ENCODE measurements around the gene TOMT. TPM values are rescaled to one million over a fixed set of nuclear protein-coding genes. Genes with fewer than 3 reads are reported as not detected.

The TOMT gene
- total RNA-seq, 1 experiment from 2014 or later = not detected

- Mint-ChIP-seq H3K36me3 (no peaks in the 10 kb centered on the region), H3K4me3 (no peak overlapping the region), H3K27ac (no peak overlapping the region), H3K27me3 (ENCODE audit: low read depth) (peaks cover 36% of the 10 kb centered on the region), H3K4me1 (no peaks in the 10 kb centered on the region), H3K9me3 (no peaks in the 10 kb centered on the region)
- TF ChIP-seq SMAD4 (CRISPR knock-in tag; IDR thresholded peaks at IDR 0.05) (no peak), ZNF317 (CRISPR knock-in tag; IDR thresholded peaks at IDR 0.05; ENCODE audit: borderline replicate concordance, low read depth) (0 out of 2 replicates have a peak, but pooled peaks have one; percentile 43), OVOL2 (CRISPR knock-in tag; IDR thresholded peaks at IDR 0.05; ENCODE audit: borderline replicate concordance) (no peak)
- ChIA-PET POLR2A (no interaction called here), CTCF (interaction anchor here (1.2 kb wide), 1 partner anchor 111 kb away, joined by 3 read pairs; no protein-coding TSS in a partner anchor)
- ATAC-seq (no peak), DNase-seq (ENCODE audit: low spot score) (no peak)
Measured at GRCh38 chr11:72136684-72137262, 31.0 kb downstream of the TOMT start.

GRCh38 chr11:72138821-72139390 is 33.2 kb downstream of the TOMT start:
- POLR2A ChIA-PET = no interaction called here
- no peak overlapping the region for H3K27ac Mint-ChIP-seq
- no peaks in the 10 kb centered on the region for H3K36me3 Mint-ChIP-seq
- CTCF ChIA-PET = no interaction called here
- H3K9me3 Mint-ChIP-seq = no peaks in the 10 kb centered on the region
- no peaks in the 10 kb centered on the region for H3K4me1 Mint-ChIP-seq
- TF ChIP-seq CDX4 (CRISPR knock-in tag; IDR thresholded peaks at IDR 0.05; ENCODE audit: borderline replicate concordance) (no peak), ETV6 (CRISPR knock-in tag; IDR thresholded peaks at IDR 0.05) (no peak), MYBL2 (CRISPR knock-in tag; IDR thresholded peaks at IDR 0.05) (no peak), ESRRA (CRISPR knock-in tag; IDR thresholded peaks at IDR 0.05; ENCODE audit: borderline replicate concordance) (no peak), PRRX2 (CRISPR knock-in tag; IDR thresholded peaks at IDR 0.05) (no peak), TEAD4 (CRISPR knock-in tag; IDR thresholded peaks at IDR 0.05) (no peak), SMAD4 (CRISPR knock-in tag; IDR thresholded peaks at IDR 0.05) (no peak), NR1H2 (CRISPR knock-in tag; IDR thresholded peaks at IDR 0.05) (no peak), ZNF396 (CRISPR knock-in tag; IDR thresholded peaks at IDR 0.05; ENCODE audit: borderline replicate concordance) (no peak), GABPB1 (CRISPR knock-in tag; IDR thresholded peaks at IDR 0.05) (no peak), SP1 (CRISPR knock-in tag; conservative IDR thresholded peaks at IDR 0.05) (no peak), GRHL2 (CRISPR knock-in tag; IDR thresholded peaks at IDR 0.05; ENCODE audit: insufficient replicate concordance, severe bottlenecking) (no peak), SMAD3 (CRISPR knock-in tag; IDR thresholded peaks at IDR 0.05; ENCODE audit: borderline replicate concordance) (no peak), FOXK1 (CRISPR knock-in tag; IDR thresholded peaks at IDR 0.05) (no peak), ZNF512 (CRISPR knock-in tag; IDR thresholded peaks at IDR 0.05; ENCODE audit: borderline replicate concordance) (no peak), ZNF317 (CRISPR knock-in tag; IDR thresholded peaks at IDR 0.05; ENCODE audit: borderline replicate concordance, low read depth) (no peak)
- H3K27me3 Mint-ChIP-seq (ENCODE audit: low read depth) = peaks cover 26% of the 10 kb centered on the region
- no peak overlapping the region for H3K4me3 Mint-ChIP-seq
- ATAC-seq (no peak), DNase-seq (ENCODE audit: low spot score) (no peak)

- ChIA-PET POLR2A (no interaction called here), CTCF (no interaction called here)
- H3K27ac Mint-ChIP-seq = no peak overlapping the region
- ATAC-seq (no peak), DNase-seq (ENCODE audit: low spot score) (no peak)
- H3K9me3 Mint-ChIP-seq = no peaks in the 10 kb centered on the region
- no peaks in the 10 kb centered on the region for H3K4me1 Mint-ChIP-seq
- no peak overlapping the region for H3K4me3 Mint-ChIP-seq
- peaks cover 27% of the 10 kb centered on the region for H3K27me3 Mint-ChIP-seq (ENCODE audit: low read depth)
- no peaks in the 10 kb centered on the region for H3K36me3 Mint-ChIP-seq
- TF ChIP-seq ETV6 (CRISPR knock-in tag; IDR thresholded peaks at IDR 0.05) (no peak), ZBTB43 (CRISPR knock-in tag; IDR thresholded peaks at IDR 0.05) (no peak), PRRX2 (CRISPR knock-in tag; IDR thresholded peaks at IDR 0.05) (no peak), CTCF (IDR thresholded peaks at IDR 0.05) (no peak), JUN (CRISPR knock-in tag; IDR thresholded peaks at IDR 0.05) (no peak), CREM (CRISPR knock-in tag; IDR thresholded peaks at IDR 0.05) (no peak), MXD4 (CRISPR knock-in tag; IDR thresholded peaks at IDR 0.05; ENCODE audit: borderline replicate concordance) (no peak), E2F1 (CRISPR knock-in tag; IDR thresholded peaks at IDR 0.05) (no peak), NFATC4 (CRISPR knock-in tag; IDR thresholded peaks at IDR 0.05) (no peak), CBFB (CRISPR knock-in tag; IDR thresholded peaks at IDR 0.05; ENCODE audit: low read depth) (no peak), MAX (CRISPR knock-in tag; IDR thresholded peaks at IDR 0.05) (no peak), TEAD1 (CRISPR knock-in tag; IDR thresholded peaks at IDR 0.05) (no peak), ZNF317 (CRISPR knock-in tag; IDR thresholded peaks at IDR 0.05; ENCODE audit: borderline replicate concordance, low read depth) (no peak)
Measured at GRCh38 chr11:72139500-72139899, 33.8 kb downstream of the TOMT start.
